Osteoblast (primary cell): ENCODE measurements around the gene ANKRD12. TPM values are rescaled to one million over a fixed set of nuclear protein-coding genes. Genes with fewer than 3 reads are reported as not detected.
A peak's percentile ranks its signal among the peaks of the same experiment; 100 is the strongest.

Experiments used
- DNase-seq: peaks from one replicate; pipeline ENCODE4 v3.0.0; 2011; ENCODE audit warnings: low spot score, mixed read lengths; ENCODE audit not compliant: insufficient read length; ENCODE audit errors: missing footprints
- H2AFZ ChIP-seq: 2 replicates; pipeline ENCODE4 v1.6.0; 2011; ENCODE audit warnings: mild to moderate bottlenecking, low read length
- H3K27ac ChIP-seq: 2 replicates; pipeline ENCODE4 v1.5.1; 2011; ENCODE audit warnings: mild to moderate bottlenecking, low read depth, low read length, moderate library complexity
- H3K27me3 ChIP-seq: 2 replicates; pipeline ENCODE4 v1.6.0; 2012; ENCODE audit warnings: mild to moderate bottlenecking, control low read depth, inconsistent platforms, low read length, moderate library complexity; ENCODE audit not compliant: insufficient read depth
- H3K36me3 ChIP-seq: 2 replicates; pipeline ENCODE4 v1.5.1; 2011; ENCODE audit warnings: mild to moderate bottlenecking, low read length, control low read depth, moderate library complexity; ENCODE audit not compliant: insufficient read depth
- H3K4me1 ChIP-seq: 2 replicates; pipeline ENCODE4 v1.5.1; 2011; ENCODE audit warnings: mild to moderate bottlenecking, low read length, control low read depth, moderate library complexity; ENCODE audit not compliant: insufficient read depth
- H3K4me2 ChIP-seq: 2 replicates; pipeline ENCODE4 v1.6.0; 2011; ENCODE audit warnings: mild to moderate bottlenecking, low read length; ENCODE audit not compliant: insufficient read depth
- H3K4me3 ChIP-seq: fragments of 200-600 bp; sonication (generic); 3 replicates; pipeline ENCODE4 v1.5.1; 2012; ENCODE audit warnings: mild to moderate bottlenecking, low read length, inconsistent platforms; ENCODE audit not compliant: insufficient read depth
- H3K79me2 ChIP-seq: 2 replicates; pipeline ENCODE4 v1.6.0; 2012; ENCODE audit warnings: mild to moderate bottlenecking, low read length, control low read depth, inconsistent platforms; ENCODE audit not compliant: insufficient read depth
- H3K9me3 ChIP-seq: 2 replicates; pipeline ENCODE4 v1.5.1; 2011; ENCODE audit warnings: low read depth, low read length, control low read depth
- H4K20me1 ChIP-seq: 2 replicates; pipeline ENCODE4 v1.6.0; 2012; ENCODE audit warnings: mild to moderate bottlenecking, low read length, control low read depth; ENCODE audit not compliant: insufficient read depth
- total RNA-seq: library from RNA; depleted of rRNA; stranded (reverse); fragments of >200 nt; gene quantifications from 2 replicates; pipeline ENCODE4 v1.2.3, GENCODE V29; 2012
- TF ChIP-seq, protein P1 (sequence below): IDR thresholded peaks from 2 replicates; pipeline ENCODE4 v1.5.1; 2011; ENCODE audit warnings: mild to moderate bottlenecking, low read depth, low read length, moderate library complexity; ENCODE audit errors: extremely low read depth

ANKRD12 gene
- total RNA-seq, 1 donor: 47.8 TPM

DNA sequence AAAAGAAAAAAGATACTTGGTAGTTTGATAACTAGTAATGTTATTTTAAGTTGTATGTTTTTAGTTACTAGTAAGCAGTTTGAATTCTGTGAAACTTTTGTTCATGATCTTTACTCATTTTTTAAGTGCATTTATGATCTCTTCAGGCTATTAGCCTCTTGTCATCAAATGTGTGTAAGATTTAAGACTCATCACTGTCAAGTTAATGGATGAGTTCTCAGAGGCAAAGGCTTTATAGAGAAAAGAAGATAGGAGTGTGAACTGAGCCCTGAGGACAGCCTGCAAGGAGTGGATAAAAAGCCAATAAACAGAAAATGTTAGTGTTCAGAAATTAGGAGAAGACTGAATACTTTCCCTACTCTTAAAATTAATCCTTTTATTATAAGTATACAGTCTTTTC is 20.6 kb upstream of the ANKRD12 start:
- no peak overlapping the region for H2AFZ ChIP-seq
- H3K9me3 ChIP-seq: no peaks in the 10 kb centered on the region
- peaks cover 23% of the 10 kb centered on the region for H4K20me1 ChIP-seq
- H3K4me2 ChIP-seq: no peak overlapping the region
- peaks cover 97% of the 10 kb centered on the region for H3K79me2 ChIP-seq
- peaks cover 26% of the 10 kb centered on the region for H3K36me3 ChIP-seq
- TF ChIP-seq, protein P1, sequence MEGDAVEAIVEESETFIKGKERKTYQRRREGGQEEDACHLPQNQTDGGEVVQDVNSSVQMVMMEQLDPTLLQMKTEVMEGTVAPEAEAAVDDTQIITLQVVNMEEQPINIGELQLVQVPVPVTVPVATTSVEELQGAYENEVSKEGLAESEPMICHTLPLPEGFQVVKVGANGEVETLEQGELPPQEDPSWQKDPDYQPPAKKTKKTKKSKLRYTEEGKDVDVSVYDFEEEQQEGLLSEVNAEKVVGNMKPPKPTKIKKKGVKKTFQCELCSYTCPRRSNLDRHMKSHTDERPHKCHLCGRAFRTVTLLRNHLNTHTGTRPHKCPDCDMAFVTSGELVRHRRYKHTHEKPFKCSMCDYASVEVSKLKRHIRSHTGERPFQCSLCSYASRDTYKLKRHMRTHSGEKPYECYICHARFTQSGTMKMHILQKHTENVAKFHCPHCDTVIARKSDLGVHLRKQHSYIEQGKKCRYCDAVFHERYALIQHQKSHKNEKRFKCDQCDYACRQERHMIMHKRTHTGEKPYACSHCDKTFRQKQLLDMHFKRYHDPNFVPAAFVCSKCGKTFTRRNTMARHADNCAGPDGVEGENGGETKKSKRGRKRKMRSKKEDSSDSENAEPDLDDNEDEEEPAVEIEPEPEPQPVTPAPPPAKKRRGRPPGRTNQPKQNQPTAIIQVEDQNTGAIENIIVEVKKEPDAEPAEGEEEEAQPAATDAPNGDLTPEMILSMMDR: no peak
- H3K27ac ChIP-seq: no peak overlapping the region
- peaks cover 30% of the 10 kb centered on the region for H3K4me1 ChIP-seq
- H3K27me3 ChIP-seq: no peaks in the 10 kb centered on the region
- H3K4me3 ChIP-seq: no peak overlapping the region
- DNase-seq: peak; percentile 19

- Histone ChIP-seq H3K4me1 (peaks cover 29% of the 10 kb centered on the region), H4K20me1 (peaks cover 15% of the 10 kb centered on the region), H3K4me2 (peak overlapping the region; percentile 93), H3K27ac (peak overlapping the region; percentile 81), H3K4me3 (no peak overlapping the region), H3K36me3 (peaks cover 36% of the 10 kb centered on the region), H3K79me2 (peaks cover 89% of the 10 kb centered on the region), H2AFZ (no peak overlapping the region), H3K9me3 (no peaks in the 10 kb centered on the region), H3K27me3 (no peaks in the 10 kb centered on the region)
- TF ChIP-seq, protein P1: no peak
- DNase-seq: no peak
These were observed 18.4 kb upstream of the ANKRD12 start for GRCh38 chr18:9117980-9118841.

DNA sequence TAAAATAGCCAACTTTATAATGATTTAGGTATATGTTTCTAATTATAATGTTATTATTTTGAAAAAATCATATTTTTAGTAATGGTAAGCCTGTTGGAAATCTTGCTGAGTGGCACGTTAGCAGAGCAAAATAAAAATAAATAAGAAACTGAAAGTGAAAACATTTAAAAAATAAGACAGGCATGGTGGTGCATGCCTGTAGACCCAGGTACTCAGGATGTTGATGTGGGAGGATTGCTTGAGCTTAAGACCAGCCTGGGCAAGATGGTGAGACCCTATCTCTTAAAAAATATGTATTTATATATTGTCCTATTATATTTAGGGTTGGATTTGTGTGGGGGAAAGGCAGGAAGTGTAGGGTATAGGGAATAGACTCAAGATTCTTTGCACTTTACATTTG is 15.8 kb upstream of the ANKRD12 start:
- TF ChIP-seq, protein P1: no peak
- H3K27ac ChIP-seq: peak overlapping the region; percentile 10
- H3K4me3 ChIP-seq: no peak overlapping the region
- no peaks in the 10 kb centered on the region for H3K9me3 ChIP-seq
- H3K79me2 ChIP-seq: peaks cover 75% of the 10 kb centered on the region
- no peak overlapping the region for H2AFZ ChIP-seq
- no peaks in the 10 kb centered on the region for H3K27me3 ChIP-seq
- peaks cover 46% of the 10 kb centered on the region for H3K36me3 ChIP-seq
- no peak for DNase-seq
- H3K4me2 ChIP-seq: no peak overlapping the region
- H3K4me1 ChIP-seq: peaks cover 24% of the 10 kb centered on the region
- H4K20me1 ChIP-seq: peaks cover 3% of the 10 kb centered on the region

- H3K27me3 ChIP-seq: no peaks in the 10 kb centered on the region
- H4K20me1 ChIP-seq: no peaks in the 10 kb centered on the region
- no peak for DNase-seq
- H3K4me2 ChIP-seq: no peak overlapping the region
- H3K4me3 ChIP-seq: no peak overlapping the region
- peaks cover 55% of the 10 kb centered on the region for H3K79me2 ChIP-seq
- no peaks in the 10 kb centered on the region for H3K9me3 ChIP-seq
- peaks cover 3% of the 10 kb centered on the region for H3K4me1 ChIP-seq
- TF ChIP-seq, protein P1: no peak
- no peak overlapping the region for H2AFZ ChIP-seq
- peaks cover 65% of the 10 kb centered on the region for H3K36me3 ChIP-seq
- no peak overlapping the region for H3K27ac ChIP-seq
These were observed 13.1 kb upstream of the ANKRD12 start for GRCh38 chr18:9123520-9123919.
